ENCODE results near the gene NMNAT2.

GRCh38 chr1:183403498-183403897 is 14.7 kb downstream of the NMNAT2 start:
- TF ChIP-seq, protein P1, sequence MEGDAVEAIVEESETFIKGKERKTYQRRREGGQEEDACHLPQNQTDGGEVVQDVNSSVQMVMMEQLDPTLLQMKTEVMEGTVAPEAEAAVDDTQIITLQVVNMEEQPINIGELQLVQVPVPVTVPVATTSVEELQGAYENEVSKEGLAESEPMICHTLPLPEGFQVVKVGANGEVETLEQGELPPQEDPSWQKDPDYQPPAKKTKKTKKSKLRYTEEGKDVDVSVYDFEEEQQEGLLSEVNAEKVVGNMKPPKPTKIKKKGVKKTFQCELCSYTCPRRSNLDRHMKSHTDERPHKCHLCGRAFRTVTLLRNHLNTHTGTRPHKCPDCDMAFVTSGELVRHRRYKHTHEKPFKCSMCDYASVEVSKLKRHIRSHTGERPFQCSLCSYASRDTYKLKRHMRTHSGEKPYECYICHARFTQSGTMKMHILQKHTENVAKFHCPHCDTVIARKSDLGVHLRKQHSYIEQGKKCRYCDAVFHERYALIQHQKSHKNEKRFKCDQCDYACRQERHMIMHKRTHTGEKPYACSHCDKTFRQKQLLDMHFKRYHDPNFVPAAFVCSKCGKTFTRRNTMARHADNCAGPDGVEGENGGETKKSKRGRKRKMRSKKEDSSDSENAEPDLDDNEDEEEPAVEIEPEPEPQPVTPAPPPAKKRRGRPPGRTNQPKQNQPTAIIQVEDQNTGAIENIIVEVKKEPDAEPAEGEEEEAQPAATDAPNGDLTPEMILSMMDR (IDR thresholded peaks at IDR 0.05; ENCODE audit: control extremely low read depth in 1 of 3, insufficient read depth in 1 of 3, low read depth in 1 of 3, low read length in 3 of 3), result no peak
- no peak for TF ChIP-seq GABPA (IDR thresholded peaks at IDR 0.05; ENCODE audit: borderline replicate concordance, insufficient read depth, low read length)
- no peak for TF ChIP-seq SIN3A (conservative IDR thresholded peaks at IDR 0.05 in 1 of 2, IDR thresholded peaks at IDR 0.05 in 1 of 2; ENCODE audit: low read depth in 1 of 2, low read length in 2 of 2)
- TF ChIP-seq BACH1 (IDR thresholded peaks at IDR 0.05; ENCODE audit: low read length), result no peak
- no peak for TF ChIP-seq EZH2 (IDR thresholded peaks at IDR 0.05; ENCODE audit: low read depth, low read length, severe bottlenecking)
- no peak for TF ChIP-seq SP2 (IDR thresholded peaks at IDR 0.05; ENCODE audit: low read length)
- no peak for TF ChIP-seq EP300 (IDR thresholded peaks at IDR 0.05; ENCODE audit: borderline replicate concordance in 1 of 2, low read depth in 2 of 2, low read length in 2 of 2)
- no peak for TF ChIP-seq POLR2AphosphoS5 (IDR thresholded peaks at IDR 0.05; ENCODE audit: low read depth, low read length)
- TF ChIP-seq POLR2A (IDR thresholded peaks at IDR 0.05; ENCODE audit: control extremely low read depth in 1 of 2, low read depth in 2 of 2, low read length in 2 of 2), result no peak
- TF ChIP-seq SP1 (IDR thresholded peaks at IDR 0.05; ENCODE audit: low read depth, low read length), result peak; percentile 40; the same call in 1 of the 2 replicates
